ENCODE data around the gene GPR39. TPM values are rescaled to one million over a fixed set of nuclear protein-coding genes. Genes with fewer than 3 reads are reported as not detected.

GPR39 gene
- total RNA-seq, 1 experiment from 2014 or later, result 0.50 TPM

GRCh38 chr2:132595693-132596092, 179.1 kb downstream of the GPR39 start:
- no peak overlapping the region for H3K18ac ChIP-seq (ENCODE audit: insufficient read length, low read depth, low read length)
- no peak overlapping the region for H3K23ac ChIP-seq (ENCODE audit: insufficient read length, low read depth, low read length)
- Mint-ChIP-seq H3K4me1 (peaks cover 10 to 23% of the 10 kb centered on the region in 2 experiments), H3K27ac (no peak overlapping the region), H3K4me3 (no peak overlapping the region), H3K27me3 (ENCODE audit: low read depth) (peaks cover 6% of the 10 kb centered on the region), H3K36me3 (ENCODE audit: insufficient read depth in 1 of 3, low read depth in 3 of 3) (peaks cover 0 to under 1% (median under 1%) of the 10 kb centered on the region in 3 experiments; a peak in 2 of 7 replicates), H3K9me3 (peaks cover under 1 to 5% of the 10 kb centered on the region in 2 experiments; a peak in 1 of 5 replicates)
- H3K9me3 ChIP-seq (ENCODE audit: control insufficient read depth, low read depth, low read length), result no peaks in the 10 kb centered on the region
- H3K27me3 ChIP-seq (ENCODE audit: insufficient read depth, low read length), result no peaks in the 10 kb centered on the region
- no peak overlapping the region for H2AK5ac ChIP-seq (ENCODE audit: insufficient read length, low read length)
- WGBS (ENCODE audit: extremely low coverage, insufficient read length, low lambda C conversion rate), result no CpG with 5 or more reads among the region's 2 CpGs
- no peaks in the 10 kb centered on the region for H3K79me2 ChIP-seq (ENCODE audit: insufficient read depth, low read length)
- no peak overlapping the region for H2BK120ac ChIP-seq (ENCODE audit: low read depth, low read length, poor library complexity, severe bottlenecking)
- no peak overlapping the region for H2BK5ac ChIP-seq (ENCODE audit: insufficient read length, low read length)
- H3K23me2 ChIP-seq (ENCODE audit: insufficient read length, low read depth, low read length, poor library complexity, severe bottlenecking), result no peaks in the 10 kb centered on the region
- H3K56ac ChIP-seq (ENCODE audit: insufficient read length, low read depth, low read length), result no peak overlapping the region
- no peak overlapping the region for H3K4me2 ChIP-seq (ENCODE audit: insufficient read depth, insufficient read length, low read length)
- no peaks in the 10 kb centered on the region for H4K20me1 ChIP-seq (ENCODE audit: control insufficient read depth, insufficient read depth, insufficient read length)
- no peak for TF ChIP-seq CTCF (conservative IDR thresholded peaks at IDR 0.05)
- H2BK15ac ChIP-seq (ENCODE audit: low read depth, low read length), result no peak overlapping the region
- no peak overlapping the region for H4K8ac ChIP-seq (replicated peaks; ENCODE audit: insufficient read length, low read depth, low read length)
- H3K79me1 ChIP-seq (ENCODE audit: insufficient read depth, low read depth, low read length, poor library complexity, severe bottlenecking), result no peaks in the 10 kb centered on the region
- H4K5ac ChIP-seq (ENCODE audit: insufficient read length, low read depth, low read length), result no peak overlapping the region
- H4K91ac ChIP-seq (ENCODE audit: insufficient read length, low read depth, low read length), result no peak overlapping the region
- no peak overlapping the region for H2BK12ac ChIP-seq (ENCODE audit: insufficient read length, low read depth, low read length)
- no peak overlapping the region for H2AFZ ChIP-seq (ENCODE audit: low read length)
- H3T11ph ChIP-seq (ENCODE audit: low read length), result no peak overlapping the region
- H3K4ac ChIP-seq (ENCODE audit: low read depth, low read length), result no peak overlapping the region
- H3K14ac ChIP-seq (ENCODE audit: insufficient read depth, low read length), result no peak overlapping the region
- H3K27ac ChIP-seq (ENCODE audit: insufficient read length, low read depth, low read length), result no peak overlapping the region
- no peak overlapping the region for H3K9ac ChIP-seq (ENCODE audit: extremely low read depth, insufficient read length, low read length)
- H3K4me1 ChIP-seq (ENCODE audit: insufficient read depth, low read length), result no peaks in the 10 kb centered on the region
- H2BK20ac ChIP-seq (ENCODE audit: low read depth, low read length, poor library complexity, severe bottlenecking), result no peak overlapping the region
- DNase-seq, result no peak

Data from H9 (cell line).